ENCODE results near the gene HOXB9.

Gene HOXB9

DNA sequence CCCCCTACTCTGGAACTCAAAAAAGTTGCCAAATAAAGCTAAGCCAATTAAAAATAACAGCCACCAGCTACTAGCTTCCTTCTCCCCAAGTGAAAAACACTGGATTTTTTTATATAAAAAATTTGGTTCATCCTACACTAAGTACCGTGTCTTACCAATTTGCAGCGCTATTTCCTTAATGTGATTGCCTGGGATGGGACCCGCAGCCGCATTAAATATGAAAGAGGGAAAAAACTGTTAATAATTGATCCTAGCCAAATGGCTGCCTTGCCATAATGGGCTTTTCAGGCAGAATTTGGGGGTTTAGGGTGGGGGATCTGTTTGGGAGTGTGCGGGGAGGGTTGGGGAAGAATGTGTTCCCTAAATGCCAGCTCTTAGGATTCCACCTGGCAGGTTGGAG is 2.0 kb downstream of the HOXB9 start:
- no peak for DNase-seq (ENCODE audit: low spot score)

DNA sequence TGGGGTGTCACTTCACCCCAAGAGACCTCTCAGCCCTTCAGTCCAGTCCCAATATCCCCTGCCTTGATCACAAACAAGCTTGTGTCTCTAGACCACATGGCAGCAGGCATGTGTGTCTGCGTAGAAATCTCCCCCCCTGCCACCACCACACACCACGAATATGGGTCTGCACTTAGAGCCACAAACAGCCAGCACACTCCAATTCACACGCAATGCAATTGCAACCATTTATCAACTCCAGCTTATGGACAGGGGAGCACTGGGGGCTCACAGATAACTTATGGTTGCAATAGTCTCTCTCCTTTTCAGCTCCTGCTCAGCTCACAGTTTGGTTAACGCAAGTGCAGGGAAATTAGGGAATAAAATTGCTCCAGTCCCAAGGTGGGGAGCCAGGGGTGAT is 2.6 kb downstream of the HOXB9 start:
- DNase-seq (ENCODE audit: low spot score) = no peak

DNA sequence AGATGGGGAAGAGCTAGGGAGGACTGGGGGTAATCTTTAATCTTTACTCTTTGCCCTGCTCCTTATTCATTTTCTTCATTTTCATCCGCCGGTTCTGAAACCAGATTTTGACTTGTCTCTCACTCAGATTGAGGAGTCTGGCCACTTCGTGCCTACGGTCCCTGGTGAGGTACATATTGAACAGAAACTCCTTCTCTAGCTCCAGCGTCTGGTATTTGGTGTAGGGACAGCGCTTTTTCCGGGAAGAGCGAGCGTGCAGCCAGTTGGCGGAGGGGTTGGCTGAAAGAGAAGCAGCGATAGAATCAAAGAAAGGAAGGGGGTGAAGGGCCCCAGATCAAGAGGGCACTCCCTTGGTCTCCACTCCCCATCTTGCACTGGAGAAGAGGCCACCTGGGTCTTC is 3.3 kb downstream of the HOXB9 start:
- DNase-seq (ENCODE audit: low spot score) = no peak

DNA sequence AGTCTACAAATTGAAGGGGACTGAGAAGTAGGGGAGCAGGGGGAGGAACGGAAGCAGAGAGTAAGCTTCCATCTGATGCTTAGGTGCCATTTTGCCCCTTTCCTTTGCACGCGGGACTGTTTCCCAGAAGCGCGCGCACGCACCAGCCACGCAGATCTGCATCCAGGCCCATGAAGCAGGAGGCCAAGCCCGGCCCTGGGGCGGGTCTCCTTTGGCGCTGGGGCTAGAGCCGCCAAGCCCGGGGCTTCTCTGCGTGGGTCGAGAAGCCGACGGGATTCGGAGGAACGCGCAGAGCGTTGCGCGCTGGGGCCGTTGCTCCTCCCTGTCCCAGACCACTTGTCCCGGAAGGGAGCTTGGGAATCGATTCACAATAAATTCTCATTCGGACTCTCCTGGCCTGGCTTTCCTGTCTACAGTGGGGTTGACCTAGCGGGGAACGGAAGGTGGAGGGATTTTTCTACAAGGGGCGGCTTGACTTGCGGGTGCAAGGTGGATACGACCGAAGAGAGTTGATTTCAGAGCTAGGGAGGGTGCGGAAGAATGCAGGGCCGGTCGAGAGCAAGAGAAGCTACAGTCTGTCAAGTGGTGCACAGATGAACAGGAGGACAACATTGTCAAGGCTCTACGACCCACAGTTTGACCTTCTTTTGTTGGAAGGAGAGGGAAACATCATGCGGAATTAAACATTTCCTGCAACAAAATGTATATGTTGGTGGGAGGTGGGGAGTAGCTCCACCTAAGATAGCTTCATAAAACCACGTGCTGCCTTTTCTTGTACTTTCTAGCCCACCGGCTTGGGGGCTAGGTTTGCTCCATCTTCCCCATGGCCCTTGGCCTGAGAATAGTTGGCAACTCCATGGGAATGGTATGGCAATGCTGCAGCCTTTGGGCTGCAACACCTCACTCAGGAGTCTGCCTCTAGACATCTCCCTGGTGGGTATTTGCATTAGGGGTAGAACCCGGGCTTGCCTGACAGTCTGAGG is 4.5 kb downstream of the HOXB9 start:
- DNase-seq (ENCODE audit: low spot score) = no peak

DNA sequence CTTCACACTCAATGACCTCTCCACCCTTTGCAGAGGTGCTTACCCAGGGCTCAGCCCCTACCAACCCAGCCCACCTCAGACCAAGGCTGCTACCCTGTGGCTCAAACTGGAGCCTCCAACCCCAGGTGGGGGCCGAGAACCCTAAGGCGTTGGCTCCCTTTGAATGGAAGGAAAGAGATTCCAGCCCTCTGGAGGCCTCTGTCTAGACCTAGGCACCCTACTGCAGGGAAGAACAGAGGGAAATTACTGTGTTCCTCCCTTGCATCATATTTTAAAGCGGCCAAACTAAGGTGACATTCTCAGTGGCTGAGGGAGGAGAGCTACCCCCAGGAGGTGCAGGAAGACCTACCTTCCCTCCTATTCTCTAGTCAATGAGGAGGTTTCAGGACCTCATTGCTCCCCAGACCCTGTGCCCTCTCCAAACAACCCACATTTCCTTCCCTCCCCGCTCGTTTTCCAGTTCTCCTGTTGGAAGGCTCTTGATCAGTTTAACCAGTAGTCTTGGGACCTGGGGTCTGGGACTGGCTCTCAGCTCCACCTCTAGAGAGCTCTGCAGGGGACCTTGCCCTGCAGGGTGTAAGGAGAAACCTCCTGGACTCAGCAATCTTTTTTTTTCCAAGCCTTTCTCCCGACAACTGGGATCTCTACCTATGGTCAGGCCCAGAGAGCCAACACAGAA is 5.6 kb downstream of the HOXB9 start:
- DNase-seq (ENCODE audit: low spot score) = no peak

DNA sequence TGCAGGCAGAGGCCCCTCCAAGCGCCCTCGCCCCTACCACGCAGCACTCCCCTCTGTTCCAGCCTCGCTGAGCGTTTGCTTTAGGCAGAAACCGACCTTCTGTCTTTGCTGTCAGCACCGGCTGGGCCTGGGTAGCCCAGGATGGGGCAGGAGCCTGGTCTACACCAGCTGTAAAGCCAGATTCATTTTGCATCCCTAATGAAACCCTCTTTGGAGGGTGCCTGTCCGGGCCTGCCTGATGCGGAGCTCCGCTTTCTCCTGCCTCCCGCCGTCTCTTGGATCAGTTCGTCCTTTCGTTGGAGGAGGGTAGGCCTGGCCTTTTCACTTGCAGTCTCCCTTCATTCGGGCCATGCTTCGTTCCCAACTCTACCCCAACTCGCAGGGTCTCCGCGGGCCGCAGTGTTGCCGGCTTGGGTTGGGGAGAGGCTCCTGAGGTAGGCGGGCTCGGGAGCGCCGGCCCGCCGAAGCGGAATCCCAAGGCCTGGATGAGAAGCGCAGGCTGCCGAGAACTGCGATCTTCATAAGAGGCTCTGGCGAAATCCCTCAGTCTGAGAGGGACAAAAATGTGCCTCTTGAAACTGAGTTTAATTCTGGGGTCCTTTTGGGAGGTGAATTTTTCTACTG is 6.2 kb downstream of the HOXB9 start:
- no peak for DNase-seq (ENCODE audit: low spot score)

DNA sequence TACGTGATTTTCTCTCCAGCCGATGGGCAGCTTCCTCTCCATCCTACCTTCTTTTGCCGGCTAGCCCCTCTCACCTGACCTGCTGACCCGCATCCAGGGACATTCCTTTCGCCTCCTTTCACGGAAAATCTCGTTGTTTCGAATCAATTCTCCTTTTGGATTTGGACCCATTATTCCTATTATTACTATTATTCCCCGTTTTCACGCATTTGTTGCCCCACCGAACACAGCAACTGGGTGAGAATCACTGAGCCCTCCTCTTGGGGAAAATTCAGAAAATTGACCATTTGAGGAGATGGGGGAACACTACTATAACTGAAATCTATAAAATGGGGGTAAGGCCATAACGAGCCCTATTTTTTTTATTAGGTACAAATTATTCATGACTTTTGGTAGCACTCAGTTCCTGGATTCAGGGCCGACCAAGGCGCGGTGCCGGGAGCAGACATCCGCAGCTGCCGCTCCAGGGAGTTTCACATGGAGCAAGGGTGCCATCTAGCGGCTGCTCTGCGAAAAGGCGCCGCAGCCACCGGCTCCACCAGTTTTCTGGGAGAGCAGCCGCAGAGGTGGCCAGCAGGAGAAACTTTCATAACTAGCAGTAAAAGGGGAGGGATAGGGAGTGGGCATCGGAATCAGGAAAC is 7.8 kb downstream of the HOXB9 start:
- peak; percentile 80 for DNase-seq (ENCODE audit: low spot score)

DNA sequence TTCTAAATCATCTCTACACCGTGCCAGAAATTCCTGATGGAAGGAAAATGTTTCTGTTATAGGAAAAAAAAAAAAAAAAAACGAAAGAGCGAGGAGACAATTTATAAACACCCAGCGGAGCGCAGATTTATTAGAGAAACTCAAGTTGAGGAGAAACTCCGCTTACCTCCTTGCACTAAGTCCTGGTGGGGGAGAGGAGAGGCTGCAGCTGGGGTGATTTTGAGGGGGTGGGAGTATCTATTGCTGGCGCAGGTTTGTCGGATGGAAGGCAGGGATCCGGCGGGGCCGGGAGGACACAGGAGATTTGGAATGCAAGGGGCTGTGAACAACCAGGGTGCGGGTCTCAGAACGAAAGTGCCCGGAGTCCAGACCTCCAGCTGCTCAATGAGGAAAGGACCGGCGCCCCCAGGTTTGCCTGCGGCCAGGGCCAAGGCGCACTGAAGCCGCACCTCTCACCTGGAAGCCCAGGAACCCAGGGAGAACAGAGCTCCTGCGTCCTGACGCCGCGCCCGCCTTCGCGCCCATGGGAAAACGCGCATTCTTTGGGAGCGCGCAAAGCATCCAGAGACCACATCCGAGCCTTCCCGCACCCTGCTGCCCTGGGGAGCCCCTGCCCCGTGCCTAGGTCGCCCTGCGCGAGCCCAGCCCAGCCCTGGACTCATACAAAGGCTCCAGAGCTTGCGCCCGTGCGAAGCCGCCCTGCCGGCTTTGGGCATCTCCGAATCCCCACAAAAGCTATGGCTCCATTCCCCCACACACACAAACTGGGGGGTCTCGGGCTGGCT is 8.5 kb downstream of the HOXB9 start:
- no peak for DNase-seq (ENCODE audit: low spot score)

DNA sequence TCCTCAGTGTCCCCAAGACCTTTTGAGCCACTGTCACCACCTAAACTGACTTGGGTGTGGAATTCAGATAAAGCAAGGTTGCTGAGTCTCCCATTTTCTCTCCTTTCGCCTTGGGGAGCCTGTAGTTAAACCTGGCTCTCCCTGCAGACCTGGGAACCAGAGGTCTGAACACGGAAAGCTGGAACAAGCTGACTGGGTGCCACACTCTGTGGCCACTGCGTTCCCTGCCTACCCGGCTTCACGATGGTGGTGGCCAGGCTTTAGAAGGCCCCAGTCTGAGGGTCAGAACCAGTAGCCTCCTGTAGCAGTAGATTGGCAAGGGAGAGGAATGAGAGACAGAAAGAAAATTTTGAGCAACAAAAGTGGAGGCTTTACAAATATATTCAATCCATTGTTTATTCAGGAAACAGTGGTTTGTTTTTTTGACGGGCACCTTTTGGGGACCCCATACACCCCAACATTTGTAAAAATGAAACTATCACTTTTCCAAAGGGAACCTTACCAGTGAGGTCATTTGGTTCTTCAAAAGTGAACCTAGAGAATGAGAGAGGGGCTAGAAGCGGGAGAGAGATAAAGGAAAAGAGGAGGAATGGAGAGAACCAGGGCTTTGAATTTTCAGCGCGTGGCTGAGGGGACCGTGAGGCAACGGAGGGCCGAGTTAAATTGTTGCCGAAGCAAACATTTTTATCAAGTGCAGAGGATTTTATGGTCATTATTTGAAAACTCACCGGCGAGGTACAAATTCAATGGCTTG is 9.3 kb downstream of the HOXB9 start:
- DNase-seq (ENCODE audit: low spot score) = no peak

DNA sequence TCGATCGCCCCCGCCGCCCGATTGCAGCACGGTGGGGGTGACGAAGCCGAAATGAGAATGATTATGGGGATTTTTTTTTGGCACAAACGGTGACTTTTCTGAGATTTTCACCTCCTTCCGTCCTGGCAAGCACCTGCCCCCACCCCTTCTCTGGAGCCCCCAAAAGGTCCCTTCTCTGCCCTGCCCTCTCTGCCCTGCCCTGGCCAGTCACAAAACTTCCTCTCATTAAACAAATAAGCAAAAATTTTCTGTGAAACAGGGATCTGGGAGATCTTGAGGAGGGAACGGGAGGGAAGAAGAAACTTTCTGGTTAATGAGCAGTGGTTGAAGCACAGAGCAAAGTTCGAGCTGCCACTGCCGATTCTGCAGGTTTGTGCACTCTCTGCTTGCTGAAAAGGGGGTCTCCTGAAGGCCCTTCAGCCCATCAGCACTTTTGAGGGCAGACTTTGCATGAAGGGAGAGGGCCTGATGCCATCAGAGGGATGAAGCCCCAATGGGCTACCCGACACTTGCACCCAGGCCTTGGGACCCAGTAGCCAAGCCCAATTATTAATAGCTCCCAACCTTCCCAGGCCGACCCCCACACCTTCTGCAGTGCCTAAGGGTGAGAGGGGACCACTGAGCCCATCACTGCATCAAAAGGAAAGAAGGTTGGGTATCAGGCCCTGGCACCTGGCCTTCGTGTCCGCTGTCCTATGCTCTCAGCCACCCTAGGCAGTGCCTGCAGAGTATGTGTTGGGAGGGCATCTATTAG is 10.0 kb downstream of the HOXB9 start:
- no peak for DNase-seq (ENCODE audit: low spot score)

DNA sequence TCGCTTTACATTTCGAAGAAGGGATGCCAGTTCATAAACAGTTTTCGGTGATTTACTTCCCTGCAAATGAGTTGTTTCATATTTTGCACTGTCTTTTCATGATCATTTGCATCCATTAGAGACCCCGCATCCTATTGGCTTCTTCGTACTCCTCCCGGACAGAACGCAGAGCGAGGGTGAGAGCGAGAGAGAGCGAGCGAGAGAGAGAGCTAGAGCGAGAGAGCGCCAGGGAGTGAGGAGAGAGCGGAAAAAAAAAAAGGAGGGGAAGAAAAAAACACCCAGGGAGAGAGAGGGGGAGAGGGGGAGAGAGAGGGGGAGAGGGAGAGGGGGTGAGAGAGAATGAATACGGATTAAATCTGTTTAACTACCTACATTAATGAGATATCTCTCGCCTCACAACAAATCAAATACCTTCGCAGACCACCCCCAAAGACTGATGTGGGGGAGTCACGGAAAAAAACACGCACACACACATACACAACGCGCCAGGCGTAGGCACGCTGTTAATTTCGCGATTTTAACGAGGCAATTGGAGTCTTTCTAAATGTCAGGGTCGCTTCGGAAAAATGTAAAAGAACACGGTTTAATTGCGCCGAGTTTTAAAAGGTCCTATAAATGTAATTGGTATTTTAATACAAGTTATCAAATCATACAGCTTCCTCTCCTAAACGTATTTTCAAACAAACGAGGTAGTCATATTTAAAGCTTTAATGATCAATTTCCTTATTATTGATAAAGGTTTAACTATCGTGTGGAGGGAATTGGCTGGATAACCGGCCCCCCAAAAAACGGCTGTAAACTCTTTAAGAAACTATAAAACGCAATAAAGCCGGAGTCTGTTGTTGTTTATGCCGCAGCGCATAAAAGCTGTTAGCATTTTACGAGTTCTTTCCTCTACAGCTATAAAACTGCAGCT is 10.9 kb downstream of the HOXB9 start, which contains the start of gene HOXB8:
Gene HOXB8 (minus strand): TSS at position 246 of the 916 bp plus-strand sequence. CDS start 588 bp downstream, outside the sequence.
- DNase-seq (ENCODE audit: low spot score) = no peak

DNA sequence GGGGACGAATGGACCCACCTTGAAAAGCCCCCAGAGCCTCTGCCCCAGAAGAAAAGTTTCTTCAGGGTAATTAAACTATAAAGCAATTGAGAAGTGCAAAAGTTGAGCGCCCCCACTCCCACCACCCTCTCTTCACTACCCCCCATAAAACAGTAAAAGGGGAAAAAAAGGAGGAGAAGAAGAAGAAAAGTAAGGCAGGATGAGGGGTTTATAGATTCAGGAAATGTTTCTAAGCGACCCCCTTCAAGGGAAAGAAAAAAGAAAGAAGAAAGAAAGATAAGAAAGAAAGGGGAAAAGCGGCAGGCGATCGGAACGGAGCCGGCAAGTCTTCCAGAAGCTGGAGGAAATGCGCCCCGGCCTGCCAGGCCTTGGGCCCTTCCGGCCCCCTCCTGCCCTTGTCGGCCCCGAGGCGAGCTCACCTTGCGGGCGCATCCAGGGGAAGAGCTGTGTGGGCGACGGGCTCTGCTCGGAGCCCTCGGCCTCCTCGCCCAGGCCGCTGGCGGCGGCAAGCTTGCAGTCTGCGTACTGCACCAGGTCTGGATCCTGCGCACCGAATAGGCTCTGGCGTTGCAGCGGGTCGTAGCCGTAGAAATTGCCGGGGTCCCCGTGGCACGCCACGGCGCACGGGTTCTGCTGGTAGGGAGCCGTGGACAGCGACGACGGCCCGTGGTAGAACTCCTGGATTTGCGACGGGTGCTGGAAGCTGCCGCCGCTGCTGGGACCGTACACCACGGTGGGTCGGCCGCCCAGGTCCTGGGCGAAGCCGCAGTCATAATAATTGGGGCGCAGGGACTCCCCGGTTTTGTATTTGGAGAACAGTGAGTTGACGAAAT is 12.1 kb downstream of the HOXB9 start:
- DNase-seq (ENCODE audit: low spot score) = no peak

DNA sequence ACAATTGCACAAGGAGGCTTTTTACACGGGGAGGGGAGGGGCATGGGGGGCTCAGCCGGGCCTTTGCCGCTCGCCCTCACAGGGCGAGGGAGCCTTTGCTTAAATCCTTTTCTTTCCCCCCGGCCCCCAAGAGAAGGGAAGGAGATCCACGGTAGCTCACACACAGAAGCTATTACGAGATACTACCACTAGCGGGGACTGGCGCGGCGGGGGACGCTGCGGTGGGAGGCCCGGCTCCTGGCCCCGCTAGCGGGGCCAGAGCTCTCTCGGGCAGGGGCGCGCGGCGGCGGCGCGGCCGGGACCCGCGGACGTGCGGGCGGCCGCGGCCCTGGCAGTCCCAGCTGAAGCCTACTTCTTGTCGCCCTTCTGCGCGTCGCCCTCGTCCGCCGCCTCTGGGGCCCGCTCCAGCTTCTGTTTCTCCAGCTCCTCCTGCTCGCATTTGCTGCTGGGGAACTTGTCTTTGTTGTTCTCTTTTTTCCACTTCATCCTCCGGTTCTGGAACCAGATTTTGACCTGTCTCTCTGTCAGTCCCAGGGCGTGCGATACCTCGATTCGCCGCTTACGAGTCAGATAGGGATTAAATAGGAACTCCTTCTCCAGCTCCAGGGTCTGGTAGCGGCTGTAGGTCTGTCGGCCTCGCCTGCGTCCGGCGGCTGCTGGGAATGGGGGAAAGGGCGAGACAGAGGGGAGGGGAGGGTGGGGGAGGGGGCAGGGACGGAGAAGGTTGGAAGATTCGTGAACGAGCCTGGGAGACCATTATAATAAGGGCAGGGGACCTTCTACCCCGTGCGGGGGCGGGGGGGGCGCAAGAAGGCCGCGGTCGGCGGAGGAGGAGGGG is 13.1 kb downstream of the HOXB9 start:
- DNase-seq (ENCODE audit: low spot score) = peak; percentile 34

DNA sequence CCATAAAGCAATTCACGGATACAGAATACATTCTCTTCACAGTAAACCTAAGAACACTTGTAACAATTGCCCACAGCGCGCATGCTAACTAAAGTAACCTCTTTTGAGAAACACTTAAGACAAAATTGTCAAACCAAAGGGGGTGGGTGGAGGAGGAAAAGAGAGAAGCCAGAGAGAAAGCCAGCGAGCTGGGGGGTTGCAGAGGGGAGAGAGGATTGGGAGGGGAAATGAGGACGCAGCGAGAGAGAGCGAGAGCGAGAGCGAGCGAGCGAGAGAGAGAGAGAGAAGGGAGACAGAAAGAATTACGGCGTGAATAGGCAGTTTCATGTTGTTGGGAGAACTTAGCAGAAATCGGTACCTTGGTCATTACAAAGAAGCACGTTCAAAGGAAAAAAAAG is 13.7 kb downstream of the HOXB9 start:
- DNase-seq (ENCODE audit: low spot score) = peak; percentile 22

DNA sequence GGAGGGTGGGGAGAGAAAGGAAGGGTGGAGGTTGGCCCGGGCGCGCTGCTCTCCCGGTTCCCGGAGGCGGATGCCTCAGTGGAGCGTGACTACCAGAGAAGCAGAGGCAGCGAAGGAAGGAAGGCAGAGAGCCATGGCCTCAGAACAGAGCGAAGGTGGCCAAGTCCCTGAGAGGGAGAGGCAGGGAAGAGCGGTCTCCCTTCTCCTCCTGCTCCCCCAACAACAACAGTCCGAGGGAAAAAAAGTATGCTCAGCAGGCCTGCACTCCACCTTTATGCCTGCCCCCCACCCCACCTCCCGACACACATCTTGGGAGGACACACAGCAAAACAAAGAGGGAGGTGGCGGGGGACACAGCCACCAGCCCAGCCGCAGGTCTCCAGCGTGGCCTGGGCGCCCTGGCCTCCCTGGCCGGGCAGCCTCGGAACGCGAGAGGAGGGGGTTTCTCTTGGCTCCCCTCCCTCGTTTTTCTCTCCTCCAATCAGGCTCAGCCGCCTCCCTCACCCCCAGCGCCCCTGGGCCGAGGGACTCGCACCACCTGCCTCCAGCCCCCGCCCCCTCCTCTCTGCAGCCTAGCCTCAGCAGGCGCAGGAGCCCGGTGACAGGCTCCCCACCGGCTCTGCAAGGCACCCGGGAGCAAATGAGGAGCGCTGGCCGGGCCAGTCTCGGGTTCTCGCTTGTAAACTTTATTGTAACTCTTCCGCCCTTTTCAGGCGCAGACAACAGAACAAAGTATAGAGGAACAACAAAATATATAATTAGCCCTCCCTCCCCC is 14.3 kb downstream of the HOXB9 start:
- DNase-seq (ENCODE audit: low spot score) = peak; percentile 31

DNA sequence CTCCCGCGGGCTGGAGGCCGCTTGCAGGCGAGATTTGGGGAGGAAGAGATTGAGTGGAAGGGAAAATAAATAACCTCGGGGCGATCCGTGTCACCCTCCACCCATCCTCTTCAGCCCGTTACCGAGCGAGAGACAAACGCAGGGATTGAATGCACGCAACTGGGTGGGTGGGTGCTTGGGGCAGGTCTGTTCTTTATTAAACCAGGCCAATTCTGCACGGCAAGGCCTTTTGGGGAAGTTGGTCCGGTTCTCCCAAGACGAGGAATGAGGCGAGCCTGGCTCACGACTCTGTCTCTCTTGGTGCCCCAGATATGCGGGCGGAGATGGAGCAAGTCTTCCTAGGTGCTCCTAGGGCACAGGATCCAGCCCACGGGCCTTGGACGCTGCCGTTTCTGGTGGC is 14.9 kb downstream of the HOXB9 start:
- no peak for DNase-seq (ENCODE audit: low spot score)

All from cerebellar cortex (tissue), 1 donor.